ENCODE measurements around the gene PFN3.
A peak's percentile ranks its signal among the peaks of the same experiment; 100 is the strongest.
"Not testable (repeated sequence)": the region's sequence is repeated elsewhere in the genome, so short reads cannot be mapped to it uniquely, and the experiment has no call there.

The PFN3 gene

GRCh38 chr5:177419046-177419445 is 18.6 kb upstream of the PFN3 start:
- no peak overlapping the region for H3K4me3 ChIP-seq (ENCODE audit: low read length)
- TF ChIP-seq, protein P1, sequence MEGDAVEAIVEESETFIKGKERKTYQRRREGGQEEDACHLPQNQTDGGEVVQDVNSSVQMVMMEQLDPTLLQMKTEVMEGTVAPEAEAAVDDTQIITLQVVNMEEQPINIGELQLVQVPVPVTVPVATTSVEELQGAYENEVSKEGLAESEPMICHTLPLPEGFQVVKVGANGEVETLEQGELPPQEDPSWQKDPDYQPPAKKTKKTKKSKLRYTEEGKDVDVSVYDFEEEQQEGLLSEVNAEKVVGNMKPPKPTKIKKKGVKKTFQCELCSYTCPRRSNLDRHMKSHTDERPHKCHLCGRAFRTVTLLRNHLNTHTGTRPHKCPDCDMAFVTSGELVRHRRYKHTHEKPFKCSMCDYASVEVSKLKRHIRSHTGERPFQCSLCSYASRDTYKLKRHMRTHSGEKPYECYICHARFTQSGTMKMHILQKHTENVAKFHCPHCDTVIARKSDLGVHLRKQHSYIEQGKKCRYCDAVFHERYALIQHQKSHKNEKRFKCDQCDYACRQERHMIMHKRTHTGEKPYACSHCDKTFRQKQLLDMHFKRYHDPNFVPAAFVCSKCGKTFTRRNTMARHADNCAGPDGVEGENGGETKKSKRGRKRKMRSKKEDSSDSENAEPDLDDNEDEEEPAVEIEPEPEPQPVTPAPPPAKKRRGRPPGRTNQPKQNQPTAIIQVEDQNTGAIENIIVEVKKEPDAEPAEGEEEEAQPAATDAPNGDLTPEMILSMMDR (conservative IDR thresholded peaks at IDR 0.05; ENCODE audit: low read length) = no peak
- peak; percentile 79 for DNase-seq (ENCODE audit: low read depth)

DNA sequence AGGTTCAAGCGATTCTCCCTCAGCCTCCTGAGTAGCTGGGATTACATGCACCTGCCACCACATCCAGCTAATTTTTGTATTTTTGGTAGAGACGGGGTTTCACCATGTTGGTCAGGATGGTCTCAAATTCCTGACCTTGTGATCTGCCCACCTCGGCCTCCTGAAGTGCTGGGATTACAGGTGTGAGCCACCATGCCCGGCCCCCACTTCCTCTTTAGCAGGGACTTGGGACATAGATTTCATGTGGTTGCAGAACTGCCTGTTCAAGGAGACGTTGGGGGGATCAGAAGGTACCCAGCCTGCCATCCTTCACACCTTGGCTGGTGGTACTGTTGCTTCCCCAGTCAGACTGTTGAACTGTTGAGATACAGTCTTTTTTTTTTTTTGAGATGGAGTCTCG is 16.6 kb upstream of the PFN3 start:
- not testable (repeated sequence) for DNase-seq (ENCODE audit: low read depth); H3K4me3 ChIP-seq (ENCODE audit: low read length)

DNA sequence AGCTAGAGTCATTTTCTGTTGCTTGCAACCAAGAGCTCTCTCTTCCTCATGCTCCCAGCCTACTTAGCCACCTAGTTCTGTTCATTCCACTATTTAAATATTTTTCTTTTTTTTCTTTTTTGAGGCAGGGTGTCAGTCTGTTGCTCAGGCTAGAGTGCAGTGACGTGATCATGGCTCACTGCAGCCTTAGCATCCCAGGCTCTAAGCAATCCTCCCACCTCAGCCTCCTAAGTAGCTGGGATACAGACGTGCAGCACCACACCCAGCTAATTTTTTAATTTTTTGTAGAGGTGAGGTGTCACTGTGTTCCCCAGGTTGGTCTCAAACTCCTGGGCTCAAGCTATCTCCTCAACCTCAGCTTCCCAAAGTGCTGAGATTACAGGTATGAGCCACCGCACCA is 14.0 kb upstream of the PFN3 start:
- H3K4me3 ChIP-seq (ENCODE audit: low read length) = no peak overlapping the region
- DNase-seq (ENCODE audit: low read depth) = no peak
- TF ChIP-seq, protein P1 (conservative IDR thresholded peaks at IDR 0.05; ENCODE audit: low read length) = no peak

DNA sequence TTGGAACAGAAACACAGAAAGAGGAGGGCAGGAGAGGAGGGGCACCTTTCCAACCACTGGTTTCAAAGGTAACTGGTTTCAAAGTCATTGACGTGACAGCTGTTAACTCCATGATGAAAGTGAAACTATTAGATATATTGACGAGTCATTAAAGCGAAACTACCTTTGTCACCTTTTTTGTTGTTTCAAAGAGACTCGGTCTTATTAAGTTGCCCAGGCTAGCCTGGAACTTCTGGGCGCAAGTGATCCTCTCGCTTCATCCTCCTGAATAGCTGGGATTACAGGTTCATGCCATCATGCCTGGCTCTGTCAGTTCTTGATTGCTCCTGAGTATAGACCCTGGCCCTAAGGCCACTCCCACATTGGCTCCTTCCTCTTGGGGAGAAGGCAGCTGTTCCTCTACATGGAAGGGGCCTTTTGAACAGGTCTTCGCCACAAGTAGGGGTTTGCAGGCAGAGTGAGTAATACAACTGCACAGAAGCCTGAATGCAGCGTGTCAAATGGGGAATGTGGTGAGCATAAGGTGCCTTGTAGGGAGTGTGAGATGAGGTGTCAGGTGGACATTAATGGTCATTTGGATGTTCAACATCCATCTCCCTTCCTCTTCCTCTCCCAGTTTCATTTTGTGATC is 12.3 kb upstream of the PFN3 start:
- TF ChIP-seq, protein P1 (conservative IDR thresholded peaks at IDR 0.05; ENCODE audit: low read length) = no peak
- no peak for DNase-seq (ENCODE audit: low read depth)
- no peak overlapping the region for H3K4me3 ChIP-seq (ENCODE audit: low read length)

- no peak overlapping the region for H3K4me3 ChIP-seq (ENCODE audit: low read length)
- TF ChIP-seq, protein P1 (conservative IDR thresholded peaks at IDR 0.05; ENCODE audit: low read length) = no peak
- no peak for DNase-seq (ENCODE audit: low read depth)
Measured at GRCh38 chr5:177410575-177410974, 10.1 kb upstream of the PFN3 start.

GRCh38 chr5:177409043-177409801 is 8.8 kb upstream of the PFN3 start, which contains the start of gene F12:
F12 (minus strand) TSS chr5:177409564; CDS start chr5:177409527, 37 bp downstream.
- H3K4me3 ChIP-seq (ENCODE audit: low read length) = no peak within 1 kb of the TSS
- TF ChIP-seq, protein P1 (conservative IDR thresholded peaks at IDR 0.05; ENCODE audit: low read length) = no peak
- DNase-seq (ENCODE audit: low read depth) = no peak

DNA sequence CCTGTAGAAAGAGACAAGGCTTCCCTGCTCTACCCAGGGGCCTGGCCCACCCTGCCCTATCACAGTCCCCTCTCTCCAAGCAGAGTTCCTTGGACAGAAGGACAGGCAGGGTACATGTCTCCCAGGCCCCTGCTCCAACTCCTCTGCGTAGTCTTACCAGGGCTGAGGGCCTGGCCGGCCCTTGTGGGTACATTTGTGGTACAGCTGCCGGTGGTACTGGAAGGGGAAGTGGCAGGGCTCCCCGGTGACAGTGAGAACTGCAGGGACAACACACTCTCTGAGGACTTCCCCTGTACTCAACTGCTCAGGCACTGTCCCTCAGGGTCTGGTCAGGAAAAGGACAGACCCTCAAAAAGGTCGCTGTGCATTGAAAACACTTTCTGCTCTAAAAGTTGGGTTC is 5.3 kb upstream of the PFN3 start:
- no peak for DNase-seq (ENCODE audit: low read depth)

More for the DNA sequence above, 5.3 kb upstream of the PFN3 start:
- no peak overlapping the region for H3K4me3 ChIP-seq (ENCODE audit: low read length)
- TF ChIP-seq, protein P1 (conservative IDR thresholded peaks at IDR 0.05; ENCODE audit: low read length) = no peak
